Endothelial cell of umbilical vein (primary cell): ENCODE data around the gene CTSZ. TPM values are rescaled to one million over a fixed set of nuclear protein-coding genes. Genes with fewer than 3 reads are reported as not detected.

ENCODE experiments used
- BruUV-seq: library from RNA; stranded (reverse); fragments of 400-500 nt; replicated peaks from 2 replicates; lab custom pipeline; 2021; lab: Mats Ljungman, UMichigan
- CTCF ChIA-PET: fragments of 300-600, 350-600 bp; sonication (Branson Sonifier 250); formaldehyde crosslinking; loops from one replicate; lab custom pipeline; 2021; ENCODE audit warnings: antibody characterized with exemption, inconsistent platforms; lab: Charles Lee
- POLR2A ChIA-PET: fragments of 300-600, 350-600 bp; sonication (Branson Sonifier 250); formaldehyde crosslinking; loops from one replicate; lab custom pipeline; 2021; ENCODE audit warnings: antibody characterized with exemption, inconsistent platforms; lab: Charles Lee
- DNase-seq: peaks from one replicate; pipeline ENCODE4 v3.0.0-alpha.2; 2011; ENCODE audit warnings: low read depth, low spot score
- FAIRE-seq: peaks from 2 replicates; lab custom pipeline; 2011; peaks lifted over from hg19 to GRCh38; lab: Jason Lieb, UNC
- H2AFZ ChIP-seq: 2 replicates; pipeline ENCODE4 v1.6.0; 2012; ENCODE audit warnings: low read depth, low read length, control low read depth, inconsistent platforms
- H3K27ac ChIP-seq: 2 replicates; pipeline ENCODE4 v1.5.1; 2011; ENCODE audit warnings: low read depth, mild to moderate bottlenecking, control low read depth, low read length, moderate library complexity; ENCODE audit not compliant: insufficient read depth
- H3K27me3 ChIP-seq, 2 experiments: 2 replicates each; pipeline versions ENCODE4 v1.6.0 to v1.6.1; 2011; ENCODE audit warnings: low read length in 2 of 2, mixed read lengths in 1 of 2; ENCODE audit not compliant: control insufficient read depth in 2 of 2, insufficient read depth in 2 of 2
- H3K36me3 ChIP-seq, 2 experiments: 2 replicates in 1 of 2; 3 replicates in 1 of 2; pipeline ENCODE4 v1.5.1; 2011; ENCODE audit warnings: low read length in 2 of 2, mild to moderate bottlenecking in 1 of 2, moderate library complexity in 1 of 2; ENCODE audit not compliant: control insufficient read depth in 2 of 2, insufficient read depth in 2 of 2; ENCODE audit errors: extremely low read depth in 1 of 2
- H3K4me1 ChIP-seq: 3 replicates; pipeline ENCODE4 v1.5.1; 2011; ENCODE audit warnings: mild to moderate bottlenecking, low read length; ENCODE audit not compliant: control insufficient read depth, insufficient read depth; ENCODE audit errors: extremely low read depth
- H3K4me2 ChIP-seq: 2 replicates; pipeline ENCODE4 v1.6.1; 2011; ENCODE audit warnings: low read length, control low read depth, mixed read lengths; ENCODE audit not compliant: insufficient read depth
- H3K4me3 ChIP-seq, 3 experiments: fragments of 200-600 bp in 1 of 3; sonication (generic), shearing (Covaris generic) in 1 of 3; replicated peaks in 1 of 3; 2 replicates each; pipeline ENCODE4 v1.5.1; 2011 to 2016; ENCODE audit warnings: control low read depth in 3 of 3, low read length in 3 of 3, mild to moderate bottlenecking in 2 of 3, inconsistent platforms in 1 of 3, low read depth in 1 of 3, moderate library complexity in 1 of 3; ENCODE audit not compliant: insufficient read depth in 1 of 3
- H3K79me2 ChIP-seq: 2 replicates; pipeline ENCODE4 v1.6.0; 2012; ENCODE audit warnings: low read length, inconsistent platforms; ENCODE audit not compliant: control insufficient read depth, insufficient read depth
- H3K9ac ChIP-seq: replicated peaks from 2 replicates; pipeline ENCODE3; 2011; ENCODE audit warnings: low read length, control low read depth; ENCODE audit not compliant: insufficient read depth; ENCODE audit errors: extremely low read depth
- H3K9me1 ChIP-seq: replicated peaks from 3 replicates; pipeline ENCODE4 v1.6.0; 2011; ENCODE audit warnings: mild to moderate bottlenecking, low read length; ENCODE audit not compliant: control insufficient read depth, insufficient read depth; ENCODE audit errors: extremely low read depth
- H3K9me3 ChIP-seq: replicated peaks from 2 replicates; pipeline ENCODE4 v1.5.1; 2012; ENCODE audit warnings: low read length, inconsistent platforms; ENCODE audit not compliant: control insufficient read depth, insufficient read depth
- H4K20me1 ChIP-seq: replicated peaks from 2 replicates; pipeline ENCODE3; 2011; ENCODE audit warnings: mild to moderate bottlenecking, low read length; ENCODE audit not compliant: control insufficient read depth, insufficient read depth; ENCODE audit errors: extremely low read depth
- CTCF ChIP-seq, 2 donors: IDR thresholded peaks; 1 replicate in 1 of 2; 2 replicates in 1 of 2; pipeline ENCODE4 v1.5.1; 2011; ENCODE audit warnings: low read length in 2 of 2, mild to moderate bottlenecking in 2 of 2, moderate library complexity in 2 of 2, control low read depth in 1 of 2, inconsistent platforms in 1 of 2, low read depth in 1 of 2; ENCODE audit not compliant: insufficient read depth in 1 of 2; ENCODE audit errors: extremely low read depth in 1 of 2
- EZH2 ChIP-seq: IDR thresholded peaks from 2 replicates; pipeline ENCODE4 v1.6.1; 2012; ENCODE audit warnings: borderline replicate concordance, low read depth, mild to moderate bottlenecking, moderate library complexity, low read length, inconsistent platforms; ENCODE audit not compliant: severe bottlenecking
- FOS ChIP-seq: IDR thresholded peaks from 2 replicates; pipeline ENCODE4 v1.6.1; 2011; ENCODE audit warnings: mild to moderate bottlenecking, low read length, moderate library complexity, borderline replicate concordance; ENCODE audit not compliant: insufficient read depth
- GATA2 ChIP-seq: IDR thresholded peaks from 2 replicates; pipeline ENCODE4 v1.7.0; 2011; ENCODE audit warnings: low read depth, mild to moderate bottlenecking, moderate library complexity, mixed read lengths, low read length; ENCODE audit not compliant: insufficient read length, insufficient read depth
- JUN ChIP-seq: IDR thresholded peaks from 2 replicates; pipeline ENCODE4 v1.6.1; 2011; ENCODE audit warnings: borderline replicate concordance, low read depth; ENCODE audit not compliant: insufficient read length, insufficient read depth
- MYC ChIP-seq: IDR thresholded peaks from one replicate; pipeline ENCODE4 v1.6.1; 2011; ENCODE audit warnings: mild to moderate bottlenecking, low read depth, low read length
- POLR2A ChIP-seq: IDR thresholded peaks from 2 replicates; pipeline ENCODE4 v1.6.1; 2012; ENCODE audit warnings: low read depth, mild to moderate bottlenecking, control low read depth, low read length
- POLR2AphosphoS5 ChIP-seq: IDR thresholded peaks from 2 replicates; pipeline ENCODE4 v1.6.1; 2012; ENCODE audit warnings: low read depth, mild to moderate bottlenecking, control low read depth, low read length, moderate library complexity; ENCODE audit not compliant: insufficient read depth
- dilution Hi-C: fragments of 300-500 bp; cut with MboI; formaldehyde crosslinking; loops from one replicate; pipeline ENCODE4 v1.15.0; 2019; ENCODE audit warnings: low sequenced_read_pairs; ENCODE audit not compliant: extremely low pct_ligation_motif_present
- intact Hi-C: fragments of 100-400 bp; cut with micrococcal nuclease; formaldehyde crosslinking; loops from one replicate; pipeline ENCODE4 v1.10.0; 2022
- polyA plus RNA-seq, 4 experiments: library from polyadenylated mRNA; depleted of rRNA in 3 of 4; stranded (reverse) in 3 of 4; unstranded in 1 of 4; fragments of >200 nt; gene quantifications; 2 replicates each; pipeline versions ENCODE4 v1.2.1 to v1.2.3, GENCODE V29; 2011 to 2012; ENCODE audit warnings: missing spikeins in 1 of 4
- total RNA-seq: library from RNA; stranded (reverse); gene quantifications from 2 replicates; pipeline ENCODE4 v1.2.3, GENCODE V29; 2021
- TF ChIP-seq, protein P1 (sequence below): IDR thresholded peaks from 2 replicates; pipeline ENCODE4 v1.6.1; 2011; ENCODE audit not compliant: insufficient read depth, insufficient read length

Gene CTSZ
- total and polyA plus RNA-seq, 2 donors (not counting 3 experiments of a cell fraction or from before 2014, with no cell fraction given): 304 to 387 TPM

- TF ChIP-seq, protein P1, sequence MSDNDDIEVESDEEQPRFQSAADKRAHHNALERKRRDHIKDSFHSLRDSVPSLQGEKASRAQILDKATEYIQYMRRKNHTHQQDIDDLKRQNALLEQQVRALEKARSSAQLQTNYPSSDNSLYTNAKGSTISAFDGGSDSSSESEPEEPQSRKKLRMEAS: no peak
- no peak for TF ChIP-seq EZH2
- no peak for TF ChIP-seq MYC
- no peak for TF ChIP-seq CTCF (IDR thresholded peaks at IDR 0.05; ENCODE audit: extremely low read depth in 1 of 2, insufficient read depth in 1 of 2, low read depth in 1 of 2, low read length in 2 of 2)
- TF ChIP-seq JUN: no peak
- TF ChIP-seq POLR2AphosphoS5: no peak
- no peak for TF ChIP-seq FOS
- no peak for TF ChIP-seq POLR2A
- no peak for TF ChIP-seq GATA2
- no peak for FAIRE-seq
- ChIA-PET CTCF (interaction anchor here (1.7 to 3.7 kb wide), 2 partner anchors 8 to 10 kb away, joined by 5 to 14 read pairs; partner anchors contain the start of gene TUBB1), POLR2A (no interaction called here)
- Histone ChIP-seq H3K9ac (no peak overlapping the region), H3K9me1 (no peaks in the 10 kb centered on the region), H3K9me3 (no peaks in the 10 kb centered on the region), H3K4me3 (no peak overlapping the region), H2AFZ (no peak overlapping the region), H3K79me2 (peaks cover 77% of the 10 kb centered on the region), H3K36me3 (peaks cover 18 to 22% of the 10 kb centered on the region in 2 experiments), H3K27ac (no peak overlapping the region), H3K4me1 (peaks cover 37% of the 10 kb centered on the region), H3K27me3 (no peaks in the 10 kb centered on the region), H4K20me1 (no peaks in the 10 kb centered on the region), H3K4me2 (no peak overlapping the region)
- dilution Hi-C loops (no loop called here), intact Hi-C loops (no loop called here)
- no TSS peak for BruUV-seq
- no peak for DNase-seq
Observed at GRCh38 chr20:59026904-59027740, 20.1 kb upstream of the CTSZ start.
